PC-3 (cell line): ENCODE results near the gene TNRC18.

Source experiments
- EZH2 ChIP-seq: fragments of 300-600 bp; sonication (generic); IDR thresholded peaks from one replicate; pipeline ENCODE4 v1.6.1; 2017; ENCODE audit warnings: antibody characterized with exemption, mild to moderate bottlenecking, low read length; ENCODE audit not compliant: unreplicated experiment
- EZH2phosphoT487 ChIP-seq: fragments of 300-600 bp; sonication (generic); IDR thresholded peaks from 2 replicates; pipeline ENCODE4 v1.6.1; 2018; ENCODE audit warnings: mild to moderate bottlenecking, antibody characterized with exemption, low read length, borderline replicate concordance
- TF ChIP-seq, protein P1 (sequence below): fragments of 300-600 bp; sonication (generic); conservative IDR thresholded peaks from 2 replicates; pipeline ENCODE4 v1.5.1; 2017; ENCODE audit warnings: antibody characterized with exemption, low read depth, mild to moderate bottlenecking, low read length

- TF ChIP-seq, protein P1, sequence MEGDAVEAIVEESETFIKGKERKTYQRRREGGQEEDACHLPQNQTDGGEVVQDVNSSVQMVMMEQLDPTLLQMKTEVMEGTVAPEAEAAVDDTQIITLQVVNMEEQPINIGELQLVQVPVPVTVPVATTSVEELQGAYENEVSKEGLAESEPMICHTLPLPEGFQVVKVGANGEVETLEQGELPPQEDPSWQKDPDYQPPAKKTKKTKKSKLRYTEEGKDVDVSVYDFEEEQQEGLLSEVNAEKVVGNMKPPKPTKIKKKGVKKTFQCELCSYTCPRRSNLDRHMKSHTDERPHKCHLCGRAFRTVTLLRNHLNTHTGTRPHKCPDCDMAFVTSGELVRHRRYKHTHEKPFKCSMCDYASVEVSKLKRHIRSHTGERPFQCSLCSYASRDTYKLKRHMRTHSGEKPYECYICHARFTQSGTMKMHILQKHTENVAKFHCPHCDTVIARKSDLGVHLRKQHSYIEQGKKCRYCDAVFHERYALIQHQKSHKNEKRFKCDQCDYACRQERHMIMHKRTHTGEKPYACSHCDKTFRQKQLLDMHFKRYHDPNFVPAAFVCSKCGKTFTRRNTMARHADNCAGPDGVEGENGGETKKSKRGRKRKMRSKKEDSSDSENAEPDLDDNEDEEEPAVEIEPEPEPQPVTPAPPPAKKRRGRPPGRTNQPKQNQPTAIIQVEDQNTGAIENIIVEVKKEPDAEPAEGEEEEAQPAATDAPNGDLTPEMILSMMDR, result no peak
- TF ChIP-seq EZH2, result no peak
- no peak for TF ChIP-seq EZH2phosphoT487
Observed at GRCh38 chr7:5457245-5457735, 33.7 kb upstream of the TNRC18 start.
